GM18498 (cell line): ENCODE measurements around the gene ADARB2.
"Not testable (repeated sequence)": the region's sequence is repeated elsewhere in the genome, so short reads cannot be mapped to it uniquely, and the experiment has no call there.

Source experiments
- ATAC-seq: cut with Tn5 transposase; IDR thresholded peaks from one replicate; pipeline ENCODE4 v1.9.1; 2021; ENCODE audit warnings: mild to moderate bottlenecking, moderate library complexity; ENCODE audit not compliant: unreplicated experiment

Gene ADARB2

DNA sequence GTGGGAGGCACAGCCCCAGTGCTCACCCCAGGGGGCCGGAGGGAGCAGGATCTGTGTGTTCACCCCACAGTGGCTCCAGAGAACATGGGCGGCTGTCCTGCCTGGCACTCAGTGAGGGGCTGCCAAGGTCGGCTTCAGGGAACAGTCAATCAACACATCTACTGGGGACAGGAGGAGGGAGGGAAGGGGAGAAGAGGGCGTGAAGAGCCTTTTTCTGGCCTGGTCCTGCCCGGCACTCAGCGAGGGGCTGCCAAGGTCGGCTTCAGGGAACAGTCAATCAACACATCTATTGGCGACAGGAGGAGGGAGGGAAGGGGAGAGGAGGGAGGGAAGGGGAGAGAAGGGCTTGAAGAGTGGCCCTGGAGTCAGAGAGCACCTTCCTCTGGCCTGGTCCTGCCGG, 184.9 kb downstream of the ADARB2 start:
- no peak for ATAC-seq

DNA sequence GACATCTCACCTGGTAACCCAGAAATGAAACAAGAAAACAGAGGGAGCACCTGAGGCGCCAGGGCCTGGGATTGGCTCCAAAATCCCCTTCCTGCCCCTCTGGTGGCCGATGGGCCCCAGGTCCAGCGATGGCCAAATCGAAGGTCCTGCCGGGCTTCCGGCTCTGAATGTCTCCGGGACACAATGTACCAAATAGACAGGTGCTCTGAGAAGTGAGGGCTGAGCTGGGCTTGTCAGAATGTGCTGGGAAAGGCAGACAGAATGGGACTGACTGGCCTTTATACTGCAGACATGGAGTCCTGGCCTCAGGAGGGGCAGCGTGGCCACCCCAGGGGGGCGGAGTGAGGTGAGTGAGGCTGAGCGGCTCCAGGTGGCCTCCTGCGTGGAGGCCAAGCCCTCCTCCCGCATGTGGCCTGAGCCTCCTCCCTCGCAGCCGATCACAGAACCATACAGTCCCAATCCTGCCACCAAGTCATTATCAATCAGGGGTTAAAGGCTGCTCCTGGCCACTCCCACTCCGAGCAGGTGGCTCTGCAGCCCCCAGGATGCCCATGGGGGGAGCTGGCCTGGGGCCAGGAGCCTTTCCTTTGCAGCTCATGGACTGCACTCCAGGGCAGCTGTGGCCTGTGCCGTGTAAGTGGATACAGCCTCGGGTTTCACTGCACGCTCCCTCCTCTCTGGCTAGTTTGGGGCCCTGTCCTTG, 185.5 kb downstream of the ADARB2 start:
- no peak for ATAC-seq

DNA sequence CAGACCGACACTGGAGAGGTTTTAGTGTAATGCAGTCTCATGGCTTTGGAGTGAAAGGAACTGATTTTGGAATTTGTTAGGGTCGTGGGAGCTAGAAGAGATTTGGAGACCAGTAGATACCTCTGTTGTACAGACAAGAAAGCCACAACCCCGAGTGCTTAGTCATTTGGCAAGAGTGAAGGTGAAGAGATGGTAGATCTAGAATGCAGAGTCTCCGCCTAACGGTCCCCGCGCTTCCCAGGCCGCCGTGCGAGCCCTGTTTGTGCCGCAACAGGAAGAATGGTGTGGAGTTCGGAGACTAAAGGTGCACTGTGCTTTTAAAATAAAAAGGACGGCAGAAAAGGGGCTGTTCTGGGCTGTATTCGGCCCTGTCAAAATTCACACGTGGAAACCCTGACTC, 186.7 kb downstream of the ADARB2 start:
- ATAC-seq, result no peak

DNA sequence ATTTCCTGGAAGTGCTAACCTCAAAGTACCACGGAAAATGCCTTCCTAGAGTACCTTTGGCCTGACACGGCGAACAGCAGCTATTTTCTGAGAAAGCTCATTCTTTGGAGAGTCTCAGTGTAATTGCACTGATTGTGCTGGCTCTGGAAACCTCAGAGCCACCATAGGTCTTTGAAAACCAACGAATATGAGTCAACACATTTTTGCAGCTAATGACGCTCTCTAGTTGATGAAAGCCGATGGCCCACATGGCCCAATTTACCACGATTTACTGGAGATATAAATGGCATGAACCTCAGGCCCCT, 187.1 kb downstream of the ADARB2 start:
- no peak for ATAC-seq

DNA sequence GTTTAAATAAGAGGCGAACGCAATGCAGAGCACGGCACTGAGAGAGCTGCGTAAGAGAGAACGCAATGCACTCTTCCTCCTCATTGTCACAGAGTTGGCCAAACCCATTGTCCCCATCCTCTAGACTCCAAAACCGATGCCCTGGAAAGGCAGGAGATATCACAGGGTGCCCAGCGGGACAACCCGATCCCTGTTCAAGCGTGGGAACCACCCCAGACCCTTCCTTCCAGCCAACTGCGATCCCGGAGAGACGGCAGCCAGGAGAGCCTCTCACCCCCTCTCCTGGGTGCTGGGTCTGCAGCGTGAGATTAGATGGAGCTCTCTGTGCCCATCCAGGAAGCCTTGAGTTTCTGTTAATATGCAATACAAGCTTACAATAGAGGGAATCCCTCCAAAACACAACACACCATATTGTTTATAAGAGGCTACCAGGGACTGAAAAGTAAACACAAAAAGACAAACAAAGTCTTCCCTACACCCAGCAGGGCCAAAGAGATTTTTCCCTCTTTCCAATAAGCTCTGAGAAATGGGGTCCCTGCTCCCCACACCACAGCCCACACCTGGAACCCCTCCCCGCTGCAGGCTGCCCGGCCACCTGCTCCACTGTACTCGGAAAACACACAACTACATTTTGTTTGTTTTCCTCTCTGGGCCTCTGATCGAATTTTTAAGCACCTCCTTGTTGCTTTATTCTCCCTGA, 187.6 kb downstream of the ADARB2 start:
- ATAC-seq, result no peak

DNA sequence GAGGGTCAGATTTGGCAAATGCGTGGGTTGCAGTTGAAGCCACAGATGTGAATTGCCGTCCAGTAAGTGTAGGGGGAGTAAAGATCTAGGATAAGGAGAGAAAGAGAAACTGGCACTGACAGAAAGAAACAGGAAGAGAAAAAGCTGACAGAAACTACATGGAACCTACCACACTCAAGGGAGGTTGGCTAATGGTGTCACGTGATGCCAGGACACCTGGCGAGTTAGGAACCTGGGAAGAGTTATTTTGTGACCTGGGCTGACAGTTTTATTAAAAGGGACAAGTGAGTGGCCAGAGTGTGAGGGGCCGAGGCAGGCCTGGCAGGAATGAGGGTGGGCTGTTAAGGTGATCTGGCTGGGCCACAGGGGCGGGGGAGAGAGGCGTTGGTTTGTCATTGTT, 188.7 kb downstream of the ADARB2 start:
- ATAC-seq, result no peak

DNA sequence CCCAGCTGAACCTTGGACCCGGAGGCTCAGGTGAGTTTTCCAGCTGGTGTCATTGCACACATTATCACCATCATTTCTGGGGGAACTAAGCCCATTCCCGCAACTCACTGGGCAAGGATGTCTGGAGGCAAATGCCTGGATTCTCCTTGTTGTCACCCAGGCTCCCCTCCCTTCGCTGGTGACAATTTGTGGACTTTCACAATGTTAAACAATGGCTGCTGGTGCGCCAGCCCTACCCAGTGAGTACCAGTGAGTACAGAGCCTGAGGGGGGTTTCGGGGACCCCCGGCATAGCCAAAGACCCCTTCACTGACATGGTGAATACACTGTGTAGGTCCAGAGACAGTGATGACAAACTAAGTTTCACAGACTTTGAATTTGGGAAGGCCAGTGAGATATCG, 189.2 kb downstream of the ADARB2 start:
- no peak for ATAC-seq

DNA sequence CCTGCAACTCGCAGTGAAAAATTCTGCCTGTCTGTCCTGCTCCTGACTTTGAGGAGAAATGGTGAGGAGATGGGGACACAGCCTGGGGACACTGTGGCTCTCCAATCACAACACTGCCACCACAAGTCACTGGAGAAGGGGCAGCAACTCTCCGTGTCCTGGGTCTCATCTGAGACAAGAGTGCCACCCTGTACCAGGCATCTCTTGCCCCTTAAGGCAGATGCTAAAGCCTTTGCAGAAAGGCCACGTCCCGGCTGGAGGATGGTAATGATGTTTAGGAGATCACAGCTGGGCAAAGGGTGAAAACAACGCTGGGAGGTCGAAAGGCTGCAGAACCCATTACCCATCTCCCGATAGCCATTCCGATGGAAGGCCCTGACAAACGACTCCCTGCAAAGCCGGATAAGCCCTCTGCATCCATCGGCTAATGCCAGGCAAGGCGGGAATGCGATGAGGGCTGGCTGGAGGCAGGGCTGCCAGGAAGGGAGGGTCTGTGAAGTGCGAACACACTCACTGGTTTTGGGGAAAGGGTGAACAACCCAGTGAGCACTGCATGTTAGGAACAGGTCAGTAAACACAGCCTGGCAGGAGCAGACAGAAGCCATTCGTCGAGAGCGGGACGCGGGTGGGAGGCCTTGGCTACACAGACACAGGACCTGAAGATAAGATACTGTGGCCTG, 190.8 kb downstream of the ADARB2 start:
- ATAC-seq, result no peak

DNA sequence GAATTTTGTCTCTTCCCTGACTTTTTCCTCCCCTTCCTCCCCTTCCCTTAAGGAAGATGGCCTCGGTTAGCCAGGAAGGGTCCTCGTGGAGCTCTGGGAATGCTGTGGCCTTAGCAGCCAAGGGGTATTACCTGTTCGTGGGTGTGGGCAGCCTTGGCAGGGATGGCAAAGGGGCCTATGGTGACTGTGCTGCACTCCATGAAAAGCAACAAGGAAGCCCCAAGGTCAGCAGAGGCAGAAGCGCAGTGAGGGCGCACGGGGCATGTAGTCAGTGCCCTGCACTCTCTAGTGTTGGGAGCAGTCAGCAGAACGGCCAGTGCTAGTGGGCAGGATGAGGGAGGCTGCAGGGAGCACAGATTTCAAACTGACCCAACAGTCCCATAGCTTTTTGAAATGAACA, 191.8 kb downstream of the ADARB2 start:
- no peak for ATAC-seq

DNA sequence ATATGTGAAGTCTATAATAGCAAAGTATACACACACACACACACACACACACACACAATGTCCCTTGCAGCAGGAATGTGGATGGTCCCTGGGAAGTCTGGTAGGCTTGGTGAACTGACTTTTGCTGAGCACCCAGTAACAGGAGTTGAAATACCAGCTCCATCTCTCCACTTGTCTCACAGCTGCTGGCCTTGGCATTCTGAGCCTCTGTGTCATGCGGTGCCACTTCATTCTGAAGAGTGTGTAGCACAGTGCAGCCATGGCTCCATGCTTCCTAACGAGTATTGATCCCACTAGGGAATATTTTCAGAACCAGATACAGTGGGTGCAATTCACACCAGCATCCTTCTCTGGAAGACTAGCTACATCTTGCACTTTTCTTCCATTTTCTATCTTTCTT, 192.4 kb downstream of the ADARB2 start:
- no peak for ATAC-seq

DNA sequence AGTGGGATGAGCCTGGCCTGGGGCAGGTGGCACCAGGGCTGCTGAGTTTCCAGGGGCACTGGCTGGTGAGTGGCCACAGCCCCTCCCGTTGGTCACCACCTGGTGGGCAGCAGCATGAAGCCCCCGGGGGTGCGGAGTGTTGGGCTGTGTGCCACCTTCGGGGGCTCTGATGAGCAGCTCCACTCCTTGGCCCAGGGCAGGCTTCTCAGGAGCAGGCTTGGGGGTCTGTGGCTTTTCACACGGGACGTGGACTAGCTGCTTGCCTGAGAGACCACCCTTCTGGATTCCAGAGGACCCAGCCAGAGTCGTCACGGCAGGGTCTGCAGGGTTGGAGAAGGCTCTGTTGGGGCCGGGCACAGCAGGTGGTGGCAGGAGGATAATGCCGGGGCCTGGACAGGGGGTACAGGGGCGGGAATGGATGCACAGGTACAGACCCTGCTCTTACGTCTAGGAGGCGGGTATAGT, 193.1 kb downstream of the ADARB2 start:
- ATAC-seq, result no peak

DNA sequence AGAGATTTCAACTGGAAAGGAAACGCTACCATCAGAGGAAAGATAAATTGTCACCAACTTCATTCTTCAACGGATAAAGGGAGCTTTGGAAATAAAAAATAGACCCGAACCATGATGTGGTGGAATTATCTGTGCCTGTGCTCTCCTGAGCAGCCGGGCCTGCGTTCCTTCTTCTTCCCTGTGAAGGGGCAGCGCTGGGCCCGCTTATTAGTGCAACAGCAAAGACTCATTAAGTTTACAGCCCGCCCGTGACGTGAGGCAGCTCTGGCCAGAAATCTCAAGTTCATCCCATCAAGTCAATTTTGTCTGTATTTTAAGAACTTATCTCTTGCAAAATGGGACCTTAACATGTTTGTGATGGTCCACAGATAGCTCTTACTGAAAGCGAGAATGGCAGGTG, 193.7 kb downstream of the ADARB2 start:
- no peak for ATAC-seq

DNA sequence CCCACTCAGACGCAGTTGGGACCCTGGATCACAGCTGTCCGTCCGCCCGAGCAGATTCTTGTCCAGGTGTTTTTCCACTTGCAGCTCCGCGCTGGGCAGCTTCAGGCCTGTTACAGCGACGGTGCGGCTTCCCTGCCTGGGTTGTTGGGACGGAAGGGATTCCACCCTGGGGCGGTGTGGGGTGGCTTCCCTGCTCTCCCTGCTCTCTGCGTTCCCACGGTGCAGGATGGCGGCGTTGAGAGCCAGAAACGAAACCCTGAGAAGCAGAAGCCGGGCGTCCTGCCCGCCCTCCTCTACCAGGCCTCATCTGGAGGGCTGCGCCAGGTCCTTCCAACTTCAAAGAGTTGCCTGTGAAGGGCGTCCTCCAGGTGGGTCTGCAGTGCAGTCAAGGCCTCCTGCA, 194.4 kb downstream of the ADARB2 start:
- ATAC-seq, result no peak

DNA sequence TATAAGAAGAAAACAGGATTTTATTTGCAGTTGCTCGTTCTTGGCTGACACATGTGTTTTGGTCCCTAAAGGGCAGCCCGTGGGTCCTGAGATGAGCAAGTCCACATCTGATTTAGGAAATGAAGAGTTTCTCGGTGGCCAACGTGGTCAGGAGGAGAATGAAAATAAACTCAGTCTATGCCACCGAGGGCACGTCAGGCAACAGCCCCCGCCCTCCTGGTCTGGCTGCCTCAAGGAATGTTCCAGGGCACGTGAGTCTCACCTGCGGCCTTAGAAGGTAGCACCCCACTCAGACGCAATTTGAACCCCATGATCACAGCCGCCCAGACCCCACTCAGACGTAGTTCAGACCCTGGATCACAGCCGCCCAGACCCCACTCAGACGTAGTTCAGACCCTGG, 197.2 kb downstream of the ADARB2 start:
- ATAC-seq, result no peak

DNA sequence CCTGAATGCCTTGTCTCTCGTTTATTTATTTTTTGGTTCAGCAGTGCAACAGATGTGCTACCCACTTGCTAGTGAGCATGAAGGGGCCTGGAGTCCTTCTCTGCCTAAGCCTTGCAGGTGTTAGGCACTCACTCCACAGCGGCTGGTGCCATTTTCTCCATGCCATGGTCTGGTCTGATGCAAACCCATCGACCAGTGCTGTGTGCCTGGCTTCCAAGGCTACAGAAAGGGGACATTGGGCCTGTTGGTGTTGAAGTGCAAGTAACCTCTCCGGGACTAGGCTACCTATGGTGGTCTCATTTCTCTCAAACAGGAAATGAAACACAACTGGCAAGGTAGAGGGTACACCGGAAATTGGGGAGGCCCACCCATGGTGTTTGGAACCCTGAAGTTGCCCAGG, 198.1 kb downstream of the ADARB2 start:
- no peak for ATAC-seq

DNA sequence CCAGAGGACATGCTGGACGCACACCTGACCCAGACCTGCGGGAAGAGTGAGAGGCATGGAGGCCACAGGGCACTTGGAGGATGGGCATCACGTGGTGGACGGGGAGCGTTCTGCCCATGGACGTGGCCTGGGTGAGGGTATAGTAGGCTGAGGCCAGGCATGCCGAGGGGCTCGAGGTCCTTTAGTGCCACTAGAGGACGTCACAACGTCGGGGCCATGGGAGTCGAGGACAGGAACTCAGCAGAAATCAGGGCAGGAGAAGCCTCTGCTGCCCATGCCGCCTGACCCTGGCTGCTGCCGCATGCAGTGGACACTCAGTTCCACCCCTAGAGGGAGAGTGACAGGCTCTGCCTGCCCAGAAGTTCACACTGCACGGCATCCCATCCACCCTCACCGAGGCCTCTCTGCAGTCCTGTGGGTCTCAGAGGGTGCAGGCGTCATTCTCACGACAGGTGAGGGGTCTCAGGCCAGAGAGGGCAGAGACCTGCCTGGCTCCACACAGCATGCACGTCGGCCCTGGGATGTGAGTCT, 198.7 kb downstream of the ADARB2 start:
- no peak for ATAC-seq

DNA sequence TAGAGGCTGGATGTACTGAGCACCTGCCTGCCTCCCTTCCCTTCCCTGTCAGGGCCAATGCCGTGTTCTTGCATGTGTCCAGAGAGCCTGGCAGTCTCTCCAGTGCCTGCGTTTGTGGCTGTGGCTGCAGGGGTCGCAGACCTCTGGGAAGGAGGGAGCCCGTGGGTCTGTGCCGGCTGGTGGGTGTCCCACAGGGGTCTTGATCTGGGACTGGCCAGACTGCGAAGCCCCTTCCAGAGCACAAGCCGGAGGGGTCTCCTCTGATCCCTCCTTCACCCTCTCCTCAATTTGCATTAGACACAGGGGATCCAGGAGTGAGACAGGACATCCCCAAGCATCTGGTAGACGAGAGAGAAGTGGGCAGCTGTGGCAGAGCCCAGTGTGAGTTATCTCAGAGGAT, 199.2 kb downstream of the ADARB2 start:
- ATAC-seq, result no peak

DNA sequence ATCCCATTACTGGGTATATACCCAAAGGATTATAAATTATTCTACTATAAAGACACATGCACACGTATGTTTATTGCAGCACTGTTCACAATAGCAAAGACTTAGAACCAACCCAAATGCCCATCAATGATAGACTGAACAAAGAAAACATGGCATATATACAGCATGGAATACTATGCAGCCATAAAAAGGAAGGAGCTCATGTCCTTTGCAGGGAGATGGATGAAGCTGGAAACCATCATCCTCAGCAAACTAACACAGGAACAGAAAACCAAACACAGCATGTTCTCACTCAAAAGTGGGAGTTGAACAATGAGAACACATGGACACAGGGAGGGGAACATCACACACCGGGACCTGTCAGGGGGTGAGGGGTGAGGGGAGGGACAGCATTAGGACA, 199.9 kb downstream of the ADARB2 start:
- not testable (repeated sequence) for ATAC-seq

DNA sequence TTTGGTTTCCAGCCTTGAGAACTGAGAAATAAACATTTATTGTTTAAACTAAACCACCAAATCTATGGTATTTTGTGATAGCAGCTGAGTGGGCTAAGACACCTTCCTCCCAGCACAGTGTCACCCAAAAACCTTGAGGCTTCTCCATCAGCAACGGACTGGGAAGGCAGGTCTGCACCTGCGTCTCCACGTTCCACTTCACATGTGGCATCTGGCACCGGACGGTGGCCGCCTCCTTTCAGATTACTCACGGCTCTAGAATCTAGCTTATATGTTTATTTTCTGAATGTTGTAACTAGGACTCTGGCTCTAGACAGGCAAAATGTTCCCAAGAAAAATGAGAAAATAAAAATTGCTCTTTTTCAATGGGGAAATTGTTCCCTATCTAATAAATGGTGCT, 201.0 kb downstream of the ADARB2 start:
- ATAC-seq, result no peak

DNA sequence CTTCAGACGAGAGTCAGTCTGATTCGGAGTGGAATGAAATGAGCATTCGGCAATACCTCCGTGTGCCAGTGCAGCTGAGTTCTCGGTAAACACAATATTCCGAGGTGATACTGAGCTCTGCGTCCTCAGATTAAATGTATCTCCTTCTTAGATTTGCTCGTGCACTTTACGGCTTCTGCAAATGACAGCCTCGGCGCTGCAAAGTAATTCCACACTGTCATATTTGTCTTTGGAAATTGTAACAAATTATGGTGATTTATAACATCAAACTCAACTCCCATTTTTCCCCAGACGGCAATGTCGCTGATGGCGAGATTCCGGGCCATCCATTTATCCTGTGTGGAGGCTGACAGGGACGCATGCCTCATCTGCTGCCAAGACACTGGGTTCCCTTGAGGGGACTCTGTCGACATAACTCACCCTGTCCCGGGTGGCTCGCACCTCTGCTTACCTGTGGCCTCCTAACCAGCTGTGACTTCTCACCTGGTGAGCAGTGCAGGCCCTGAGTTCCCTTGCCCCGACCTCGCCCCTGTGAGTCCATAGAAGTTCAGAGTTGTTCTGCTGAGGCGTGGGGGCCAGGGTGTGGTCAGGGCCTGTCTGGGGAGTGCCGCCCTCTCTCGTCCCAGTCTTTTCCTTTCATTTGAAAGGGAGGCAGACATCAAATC, 201.9 kb downstream of the ADARB2 start:
- ATAC-seq, result no peak

DNA sequence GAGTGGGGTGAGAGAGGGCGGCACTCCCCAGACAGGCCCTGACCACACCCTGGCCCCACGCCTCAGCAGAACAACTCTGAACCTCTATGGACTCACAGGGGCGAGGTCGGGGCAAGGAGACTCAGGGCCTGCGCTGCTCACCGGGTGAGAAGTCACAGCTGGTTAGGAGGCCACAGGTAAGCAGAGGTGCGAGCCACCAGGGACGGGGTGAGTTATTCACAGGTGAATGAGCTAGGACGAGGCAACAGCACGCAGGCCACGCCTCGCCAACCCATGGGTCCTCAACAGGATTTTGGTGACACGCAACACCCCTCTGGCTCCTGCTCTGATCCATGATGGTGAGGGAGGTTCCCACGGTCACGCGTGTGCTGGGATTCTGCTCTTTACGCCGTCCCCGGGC, 202.5 kb downstream of the ADARB2 start:
- no peak for ATAC-seq

DNA sequence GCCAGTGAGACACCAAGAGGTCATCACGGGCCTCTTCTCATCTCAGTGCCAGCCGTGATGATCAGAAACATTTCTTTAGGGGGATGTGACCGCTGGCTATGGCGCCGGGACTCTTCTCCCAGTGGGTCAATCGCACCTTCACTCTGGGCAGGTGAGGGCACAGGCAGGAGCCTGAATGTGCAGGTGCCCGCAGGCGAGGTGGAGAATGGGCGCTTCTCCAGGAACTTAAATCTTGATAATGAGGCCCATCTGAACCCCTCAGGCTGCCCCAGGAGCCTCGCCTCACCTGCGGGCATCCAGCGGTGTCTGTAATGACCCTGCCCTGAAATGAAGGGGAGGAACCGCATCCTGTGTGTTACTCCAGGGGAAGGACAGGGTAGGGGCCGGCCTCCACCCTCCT, 204.7 kb downstream of the ADARB2 start:
- no peak for ATAC-seq
